ENCODE data around the gene MPZL3. TPM values are rescaled to one million over a fixed set of nuclear protein-coding genes. Genes with fewer than 3 reads are reported as not detected.

MPZL3 gene
- total RNA-seq, 1 donor from 2014 or later = 34.8 TPM

DNA sequence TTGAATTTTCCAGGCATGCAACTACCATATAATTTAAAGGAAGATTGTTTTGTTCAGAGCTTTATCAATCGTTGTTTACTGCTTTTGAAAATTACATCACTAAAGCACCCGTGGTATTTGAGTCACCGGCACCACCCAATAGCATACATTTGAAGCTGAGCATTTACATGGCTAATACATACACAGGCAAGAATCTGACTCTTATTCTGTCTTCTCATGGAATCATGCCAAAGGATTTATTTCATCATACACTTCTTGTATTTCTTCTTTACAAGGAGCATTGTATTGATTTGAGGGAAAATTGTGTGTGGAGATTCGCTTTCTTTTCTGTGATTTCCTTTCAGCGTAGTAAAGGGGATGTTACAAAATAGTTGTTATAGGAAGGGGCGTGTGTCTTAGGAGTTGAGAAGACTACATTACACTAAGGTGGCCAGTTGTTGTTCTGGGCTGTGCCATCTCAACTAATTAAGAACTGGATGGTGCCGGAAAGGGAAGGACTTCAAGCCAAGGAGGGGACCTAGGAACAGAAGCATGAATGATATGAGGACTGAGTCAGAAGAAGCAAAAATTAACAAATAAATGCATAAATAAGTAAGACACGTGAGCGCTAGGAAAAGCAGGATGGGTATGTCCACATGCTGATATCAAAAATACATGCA, 39.4 kb upstream of the MPZL3 start:
- TF ChIP-seq, protein P1, sequence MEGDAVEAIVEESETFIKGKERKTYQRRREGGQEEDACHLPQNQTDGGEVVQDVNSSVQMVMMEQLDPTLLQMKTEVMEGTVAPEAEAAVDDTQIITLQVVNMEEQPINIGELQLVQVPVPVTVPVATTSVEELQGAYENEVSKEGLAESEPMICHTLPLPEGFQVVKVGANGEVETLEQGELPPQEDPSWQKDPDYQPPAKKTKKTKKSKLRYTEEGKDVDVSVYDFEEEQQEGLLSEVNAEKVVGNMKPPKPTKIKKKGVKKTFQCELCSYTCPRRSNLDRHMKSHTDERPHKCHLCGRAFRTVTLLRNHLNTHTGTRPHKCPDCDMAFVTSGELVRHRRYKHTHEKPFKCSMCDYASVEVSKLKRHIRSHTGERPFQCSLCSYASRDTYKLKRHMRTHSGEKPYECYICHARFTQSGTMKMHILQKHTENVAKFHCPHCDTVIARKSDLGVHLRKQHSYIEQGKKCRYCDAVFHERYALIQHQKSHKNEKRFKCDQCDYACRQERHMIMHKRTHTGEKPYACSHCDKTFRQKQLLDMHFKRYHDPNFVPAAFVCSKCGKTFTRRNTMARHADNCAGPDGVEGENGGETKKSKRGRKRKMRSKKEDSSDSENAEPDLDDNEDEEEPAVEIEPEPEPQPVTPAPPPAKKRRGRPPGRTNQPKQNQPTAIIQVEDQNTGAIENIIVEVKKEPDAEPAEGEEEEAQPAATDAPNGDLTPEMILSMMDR (IDR thresholded peaks at IDR 0.05; ENCODE audit: insufficient read depth, low read length, severe bottlenecking) = no peak
- no peaks in the 10 kb centered on the region for H3K36me3 ChIP-seq (ENCODE audit: control insufficient read depth, insufficient read depth, low read length)
- no peak for FAIRE-seq
- H3K27me3 ChIP-seq (ENCODE audit: control insufficient read depth, insufficient read depth, low read length) = no peaks in the 10 kb centered on the region
- H3K4me3 ChIP-seq (ENCODE audit: low read depth, low read length) = no peak overlapping the region
- peak; percentile 89 for DNase-seq (ENCODE audit: low read depth)

GRCh38 chr11:118290923-118291322, 38.8 kb upstream of the MPZL3 start:
- TF ChIP-seq, protein P1 (IDR thresholded peaks at IDR 0.05; ENCODE audit: insufficient read depth, low read length, severe bottlenecking) = peak; percentile 64
- peak; percentile 92 for FAIRE-seq
- H3K27me3 ChIP-seq (ENCODE audit: control insufficient read depth, insufficient read depth, low read length) = no peaks in the 10 kb centered on the region
- no peaks in the 10 kb centered on the region for H3K36me3 ChIP-seq (ENCODE audit: control insufficient read depth, insufficient read depth, low read length)
- no peak overlapping the region for H3K4me3 ChIP-seq (ENCODE audit: low read depth, low read length)
- DNase-seq (ENCODE audit: low read depth) = peak; percentile 71

DNA sequence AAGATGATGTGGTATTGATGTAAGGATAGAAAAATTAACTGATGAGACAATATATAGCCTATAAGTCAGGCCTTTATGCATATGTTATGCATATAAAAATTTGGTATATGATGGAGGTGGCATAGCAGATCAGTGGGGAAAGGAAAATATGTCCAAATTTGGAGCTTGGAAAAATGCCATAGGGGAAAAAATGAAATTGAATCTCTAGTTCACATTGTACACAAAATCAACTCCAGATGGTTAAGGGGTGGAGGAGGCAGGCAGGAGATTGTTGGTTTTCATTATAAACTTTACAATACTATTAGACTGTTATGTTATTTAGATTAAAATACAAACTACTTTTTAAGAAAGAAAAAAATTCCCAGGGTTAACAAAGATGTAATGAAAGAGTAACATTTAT, 37.2 kb upstream of the MPZL3 start:
- FAIRE-seq = no peak
- Histone ChIP-seq H3K4me3 (ENCODE audit: low read depth, low read length) (no peak overlapping the region), H3K27me3 (ENCODE audit: control insufficient read depth, insufficient read depth, low read length) (no peaks in the 10 kb centered on the region), H3K36me3 (ENCODE audit: control insufficient read depth, insufficient read depth, low read length) (no peaks in the 10 kb centered on the region)
- TF ChIP-seq, protein P1 (IDR thresholded peaks at IDR 0.05; ENCODE audit: insufficient read depth, low read length, severe bottlenecking) = no peak
- no peak for DNase-seq (ENCODE audit: low read depth)

DNA sequence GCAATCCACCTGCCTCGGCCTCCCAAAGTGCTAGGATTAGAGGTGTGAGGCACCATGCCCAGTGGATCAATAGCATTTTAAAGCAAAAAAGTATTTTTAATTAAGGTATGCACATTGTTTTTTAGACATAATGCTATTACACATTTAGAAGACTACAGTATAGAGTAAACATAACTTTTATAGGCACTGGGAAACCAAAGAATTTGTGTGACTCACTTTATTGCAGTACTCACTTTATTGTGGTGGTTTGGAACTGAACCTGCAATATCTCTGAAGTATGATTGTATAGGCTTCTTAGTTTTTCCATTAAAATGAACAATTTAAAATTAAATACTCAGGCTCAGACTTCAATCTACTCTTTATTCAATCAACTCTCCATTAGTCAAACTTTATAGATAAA, 34.8 kb upstream of the MPZL3 start:
- Histone ChIP-seq H3K27me3 (ENCODE audit: control insufficient read depth, insufficient read depth, low read length) (no peaks in the 10 kb centered on the region), H3K4me3 (ENCODE audit: low read depth, low read length) (no peak overlapping the region), H3K36me3 (ENCODE audit: control insufficient read depth, insufficient read depth, low read length) (no peaks in the 10 kb centered on the region)
- TF ChIP-seq, protein P1 (IDR thresholded peaks at IDR 0.05; ENCODE audit: insufficient read depth, low read length, severe bottlenecking) = no peak
- FAIRE-seq (no peak), DNase-seq (ENCODE audit: low read depth) (peak; percentile 54)

DNA sequence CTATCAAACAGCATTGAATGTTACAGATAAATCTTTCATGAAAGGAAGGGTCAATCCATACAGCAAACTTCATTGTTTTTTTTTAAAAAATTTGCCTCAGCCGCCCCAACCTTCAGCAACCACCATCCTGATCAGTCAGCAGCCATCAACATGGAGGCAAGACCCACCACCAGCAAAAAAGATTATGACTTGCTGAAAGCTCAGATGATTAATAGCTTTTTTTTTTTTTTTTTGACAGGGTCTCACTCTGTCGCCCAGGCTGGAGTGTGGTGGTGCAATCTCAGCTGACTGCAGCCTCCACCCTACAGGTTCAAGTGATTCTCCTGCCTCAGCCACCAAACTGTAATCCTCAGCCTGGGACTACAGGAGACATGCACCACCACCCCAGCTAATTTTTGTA, 34.4 kb upstream of the MPZL3 start:
- FAIRE-seq = no peak
- TF ChIP-seq, protein P1 (IDR thresholded peaks at IDR 0.05; ENCODE audit: insufficient read depth, low read length, severe bottlenecking) = no peak
- no peak overlapping the region for H3K4me3 ChIP-seq (ENCODE audit: low read depth, low read length)
- DNase-seq (ENCODE audit: low read depth) = no peak
- no peaks in the 10 kb centered on the region for H3K36me3 ChIP-seq (ENCODE audit: control insufficient read depth, insufficient read depth, low read length)
- no peaks in the 10 kb centered on the region for H3K27me3 ChIP-seq (ENCODE audit: control insufficient read depth, insufficient read depth, low read length)
